ENCODE results near the gene CHRM2. TPM values are rescaled to one million over a fixed set of nuclear protein-coding genes. Genes with fewer than 3 reads are reported as not detected.

CHRM2 gene
- total RNA-seq, 1 donor from 2014 or later = 1.1 TPM

GRCh38 chr7:136883046-136883445, 14.6 kb downstream of the CHRM2 start:
- intact Hi-C loops (cut with DNase I) = no loop called here
- no peaks in the 10 kb centered on the region for H3K27me3 ChIP-seq
- H3K4me3 ChIP-seq = no peak overlapping the region
- no peaks in the 10 kb centered on the region for H3K4me1 ChIP-seq
- no peak for DNase-seq
- no peaks in the 10 kb centered on the region for H3K36me3 ChIP-seq
- TF ChIP-seq CTCF (IDR thresholded peaks at IDR 0.05) = no peak
- H3K9me3 ChIP-seq = no peaks in the 10 kb centered on the region
- no peak for ATAC-seq
- H3K27ac ChIP-seq = no peak overlapping the region

DNA sequence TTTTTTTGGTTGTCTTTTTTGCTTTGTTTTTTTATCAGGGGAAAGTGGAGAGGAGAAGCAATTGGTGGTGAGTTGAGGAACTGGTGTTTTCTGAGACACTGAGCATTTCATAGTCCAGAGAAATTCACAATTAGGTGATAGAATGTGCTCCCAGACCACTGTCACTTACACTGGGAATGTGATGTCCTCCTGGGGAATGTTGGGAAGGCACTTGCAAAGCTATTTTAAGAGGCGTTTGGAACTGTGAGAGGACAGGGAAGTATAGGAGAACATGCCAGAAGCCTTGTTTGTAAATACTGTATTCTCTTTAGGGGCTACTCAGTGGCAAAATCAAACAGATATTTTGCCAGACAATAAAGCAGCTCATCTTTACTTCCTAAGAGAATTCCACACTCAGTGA, 16.0 kb downstream of the CHRM2 start:
- Histone ChIP-seq H3K9me3 (no peaks in the 10 kb centered on the region), H3K4me3 (no peak overlapping the region), H3K36me3 (no peaks in the 10 kb centered on the region), H3K4me1 (no peaks in the 10 kb centered on the region), H3K27me3 (no peaks in the 10 kb centered on the region), H3K27ac (no peak overlapping the region)
- no peak for TF ChIP-seq CTCF (IDR thresholded peaks at IDR 0.05)
- ATAC-seq (peak; percentile 63), DNase-seq (no peak)
- intact Hi-C loops (cut with DNase I) = no loop called here

DNA sequence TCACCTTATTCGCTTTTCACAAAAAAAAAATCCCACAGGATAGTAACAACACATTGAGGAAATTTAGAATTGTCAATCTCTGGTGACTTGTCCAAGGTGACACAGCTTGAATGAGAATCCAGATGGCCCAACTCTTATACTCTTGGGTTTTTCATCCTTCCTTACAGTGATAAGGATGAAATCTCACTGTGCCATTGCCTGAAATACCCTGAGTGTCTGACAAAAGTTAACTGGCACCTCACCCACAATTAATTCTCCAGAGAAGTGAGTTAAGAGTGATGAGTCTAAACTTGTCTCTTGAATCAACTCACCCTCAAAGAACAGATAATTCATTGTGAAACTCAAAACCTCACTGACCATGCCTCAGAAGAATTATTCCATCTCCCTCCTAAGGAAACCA, 18.9 kb downstream of the CHRM2 start:
- no peak for TF ChIP-seq CTCF (IDR thresholded peaks at IDR 0.05)
- intact Hi-C loops (cut with DNase I) = no loop called here
- H3K4me1 ChIP-seq = no peaks in the 10 kb centered on the region
- no peaks in the 10 kb centered on the region for H3K36me3 ChIP-seq
- H3K27ac ChIP-seq = no peak overlapping the region
- no peak overlapping the region for H3K4me3 ChIP-seq
- no peaks in the 10 kb centered on the region for H3K9me3 ChIP-seq
- no peaks in the 10 kb centered on the region for H3K27me3 ChIP-seq
- DNase-seq (no peak), ATAC-seq (no peak)

GRCh38 chr7:136890399-136890798, 21.9 kb downstream of the CHRM2 start:
- H3K36me3 ChIP-seq = no peaks in the 10 kb centered on the region
- no peaks in the 10 kb centered on the region for H3K27me3 ChIP-seq
- no peak for DNase-seq
- H3K27ac ChIP-seq = no peak overlapping the region
- no peaks in the 10 kb centered on the region for H3K9me3 ChIP-seq
- no peak for ATAC-seq
- no peaks in the 10 kb centered on the region for H3K4me1 ChIP-seq
- no peak for TF ChIP-seq CTCF (IDR thresholded peaks at IDR 0.05)
- intact Hi-C loops (cut with DNase I) = no loop called here
- no peak overlapping the region for H3K4me3 ChIP-seq

DNA sequence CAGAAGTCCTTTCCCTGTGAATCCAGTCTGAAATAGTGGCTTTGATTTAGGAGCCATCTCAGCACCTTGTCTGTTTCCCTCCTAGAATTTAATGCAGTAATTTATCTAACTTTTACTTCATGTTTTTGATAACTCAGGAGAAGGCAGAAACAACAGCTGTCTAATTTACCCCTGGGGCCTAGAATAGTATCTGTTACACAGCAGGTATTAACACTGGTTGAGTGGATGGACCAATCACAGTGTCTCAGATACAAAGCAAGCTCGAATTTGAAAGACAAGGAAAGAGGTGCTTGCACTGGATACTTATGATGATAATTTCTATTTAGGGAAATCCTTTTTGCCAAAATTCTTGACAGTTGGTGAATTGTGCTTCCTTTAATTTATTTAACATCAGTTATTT, 23.4 kb downstream of the CHRM2 start:
- no peaks in the 10 kb centered on the region for H3K4me1 ChIP-seq
- H3K36me3 ChIP-seq = no peaks in the 10 kb centered on the region
- no peaks in the 10 kb centered on the region for H3K27me3 ChIP-seq
- no peak overlapping the region for H3K27ac ChIP-seq
- no peak for TF ChIP-seq CTCF (IDR thresholded peaks at IDR 0.05)
- DNase-seq (no peak), ATAC-seq (no peak)
- intact Hi-C loops (cut with DNase I) = no loop called here
- no peak overlapping the region for H3K4me3 ChIP-seq
- no peaks in the 10 kb centered on the region for H3K9me3 ChIP-seq

- H3K4me3 ChIP-seq = no peak overlapping the region
- DNase-seq (no peak), ATAC-seq (no peak)
- no peaks in the 10 kb centered on the region for H3K4me1 ChIP-seq
- no peaks in the 10 kb centered on the region for H3K9me3 ChIP-seq
- no peaks in the 10 kb centered on the region for H3K36me3 ChIP-seq
- intact Hi-C loops (cut with DNase I) = no loop called here
- H3K27ac ChIP-seq = no peak overlapping the region
- H3K27me3 ChIP-seq = no peaks in the 10 kb centered on the region
- TF ChIP-seq CTCF (IDR thresholded peaks at IDR 0.05) = no peak
Measured at GRCh38 chr7:136894789-136895188, 26.3 kb downstream of the CHRM2 start.

All from upper lobe of right lung (tissue), 1 donor.